Activated CD8-positive, alpha-beta memory T cell treated with anti-CD3 and anti-CD28 coated beads for 48 hours (primary cell): ENCODE data around the gene DNAAF5.

Experiments
- DNase-seq, 3 experiments: peaks; one replicate each; pipeline ENCODE4 v3.0.0-alpha.2; 2020; ENCODE audit warnings: low read depth in 2 of 3, low spot score in 2 of 3

DNAAF5 gene

DNA sequence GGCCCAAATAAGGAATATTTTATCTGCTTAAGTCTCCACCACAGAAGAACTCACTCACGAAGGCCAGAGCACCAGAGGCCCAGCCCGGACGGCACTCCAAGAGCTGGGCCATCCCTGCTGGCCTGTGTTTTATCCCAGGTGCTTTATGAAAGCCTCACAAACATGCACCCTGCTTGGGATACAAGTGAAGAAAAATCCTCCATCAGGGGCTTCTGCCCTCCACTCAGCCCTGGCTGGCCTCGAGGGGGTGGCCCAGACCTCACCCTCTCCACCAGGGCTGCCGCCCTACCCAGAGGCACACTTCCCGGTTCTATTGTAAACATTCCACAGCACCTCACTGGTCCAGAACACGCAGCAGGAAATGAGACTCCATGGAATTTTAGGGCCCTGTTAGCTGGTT is 19.8 kb upstream of the DNAAF5 start:
- DNase-seq, result no peak

DNA sequence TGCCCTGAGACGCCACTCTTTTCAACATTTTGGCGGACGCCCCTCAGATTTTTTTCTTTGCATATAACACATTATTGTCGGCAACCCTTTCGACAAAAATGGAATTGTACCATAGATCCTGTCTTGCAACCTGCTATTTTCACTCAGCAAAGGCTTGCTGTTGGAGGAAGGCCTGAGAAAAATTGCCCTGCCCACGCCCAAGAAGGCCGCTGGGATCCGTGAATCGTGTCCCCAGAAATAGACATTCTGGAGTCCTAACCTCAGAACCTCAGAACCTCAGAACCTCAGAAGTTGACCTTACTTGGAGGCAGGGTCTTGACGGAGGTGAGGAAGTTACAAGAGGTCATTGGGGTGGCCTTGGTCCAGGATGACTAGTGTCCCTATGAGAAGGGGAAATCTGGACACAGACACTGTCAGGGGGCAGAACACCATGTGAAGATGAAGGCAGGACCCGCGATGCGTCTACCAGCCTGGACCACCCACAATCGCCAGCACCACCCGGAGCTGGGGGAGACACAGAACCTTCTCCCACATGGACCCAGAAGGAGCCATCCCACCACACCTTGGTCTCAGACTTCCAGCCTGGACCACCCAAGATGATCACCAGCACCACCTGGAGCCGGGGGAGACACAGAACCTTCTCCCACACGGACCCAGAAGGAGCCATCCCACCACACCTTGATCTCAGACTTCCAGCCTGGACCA is 19.1 kb upstream of the DNAAF5 start:
- DNase-seq, result no peak

DNA sequence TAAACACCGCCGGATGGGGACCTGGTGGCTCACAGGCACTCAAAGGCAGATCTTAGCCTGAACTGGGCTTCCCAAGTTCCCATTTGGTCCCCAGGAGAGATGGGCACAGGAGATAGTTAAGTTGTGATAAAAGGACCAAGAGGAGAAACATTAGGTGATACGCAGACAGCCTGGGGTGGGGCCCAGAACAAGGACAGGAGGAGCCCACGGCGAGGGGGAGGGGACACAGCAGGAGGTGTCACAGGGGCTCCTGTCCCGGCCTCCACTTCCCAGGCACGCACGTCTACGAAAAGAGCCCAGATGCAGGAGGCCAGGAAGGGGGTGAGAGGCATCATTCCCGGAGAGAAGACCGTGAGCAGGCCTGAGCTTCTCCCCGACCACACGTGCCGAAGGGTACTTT is 16.3 kb upstream of the DNAAF5 start:
- no peak for DNase-seq

DNA sequence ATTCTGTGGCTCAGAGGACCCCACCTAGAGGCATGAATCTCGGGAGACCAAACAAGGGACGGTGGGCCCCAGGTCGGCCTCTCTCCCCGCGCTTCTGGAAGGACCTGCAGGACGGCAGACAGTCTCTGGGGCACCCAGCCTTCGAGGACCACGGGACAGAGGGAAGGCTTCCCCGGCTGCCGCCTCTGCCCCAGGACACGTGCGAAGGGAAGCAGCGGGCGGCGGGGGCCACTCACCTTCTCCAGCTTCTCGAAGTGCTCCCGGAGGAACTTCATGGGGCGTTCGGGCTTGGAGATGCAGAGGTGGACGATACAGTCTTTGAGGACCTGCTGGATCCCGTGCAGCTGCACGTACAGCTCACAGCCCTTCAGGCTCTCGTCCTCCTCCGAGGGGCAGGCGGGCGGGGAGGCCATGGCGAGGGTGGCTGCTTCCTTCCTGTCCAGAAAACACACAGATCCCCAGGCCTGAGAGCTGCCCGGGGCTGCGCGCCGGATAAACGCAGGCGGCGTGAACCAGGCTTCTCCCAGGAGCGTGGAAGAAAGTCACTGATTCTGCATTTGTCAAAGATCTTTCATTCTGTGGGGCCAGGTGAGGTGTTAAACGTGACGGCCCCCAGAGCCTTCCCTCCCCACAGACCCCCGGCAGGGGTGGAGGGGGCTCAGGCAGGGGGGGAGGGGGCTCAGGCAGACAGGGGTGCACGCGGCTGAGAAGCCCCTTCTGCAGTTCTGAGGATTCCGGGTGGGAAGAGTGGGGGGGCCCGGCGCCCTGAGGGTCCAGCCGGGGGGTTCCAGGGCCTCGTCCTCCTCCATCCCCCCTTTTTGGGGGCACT is 15.2 kb upstream of the DNAAF5 start:
- DNase-seq, result no peak

DNA sequence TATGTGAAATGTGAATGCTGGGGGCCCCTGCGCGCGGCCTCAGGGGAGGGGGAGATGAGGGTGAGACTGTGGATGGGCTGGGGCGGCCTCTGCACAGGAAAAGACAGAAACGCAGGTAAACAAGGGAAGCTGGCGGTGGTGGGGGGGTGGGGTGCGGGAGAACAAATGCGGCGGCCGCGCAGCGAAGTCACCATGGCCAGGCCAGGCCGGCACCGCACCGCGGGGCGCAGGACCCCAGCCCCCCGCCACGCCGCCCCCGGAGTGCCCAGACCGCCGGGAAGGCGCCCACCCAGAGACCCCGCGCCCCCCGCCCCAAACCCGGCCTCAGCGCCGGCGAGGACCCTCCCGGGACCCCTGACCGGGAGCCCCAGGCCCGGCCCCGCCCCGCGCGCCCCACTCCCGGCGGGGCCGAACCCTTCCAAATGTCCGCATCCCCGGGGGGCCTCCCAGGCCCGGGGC is 14.5 kb upstream of the DNAAF5 start:
- DNase-seq, result no peak

DNA sequence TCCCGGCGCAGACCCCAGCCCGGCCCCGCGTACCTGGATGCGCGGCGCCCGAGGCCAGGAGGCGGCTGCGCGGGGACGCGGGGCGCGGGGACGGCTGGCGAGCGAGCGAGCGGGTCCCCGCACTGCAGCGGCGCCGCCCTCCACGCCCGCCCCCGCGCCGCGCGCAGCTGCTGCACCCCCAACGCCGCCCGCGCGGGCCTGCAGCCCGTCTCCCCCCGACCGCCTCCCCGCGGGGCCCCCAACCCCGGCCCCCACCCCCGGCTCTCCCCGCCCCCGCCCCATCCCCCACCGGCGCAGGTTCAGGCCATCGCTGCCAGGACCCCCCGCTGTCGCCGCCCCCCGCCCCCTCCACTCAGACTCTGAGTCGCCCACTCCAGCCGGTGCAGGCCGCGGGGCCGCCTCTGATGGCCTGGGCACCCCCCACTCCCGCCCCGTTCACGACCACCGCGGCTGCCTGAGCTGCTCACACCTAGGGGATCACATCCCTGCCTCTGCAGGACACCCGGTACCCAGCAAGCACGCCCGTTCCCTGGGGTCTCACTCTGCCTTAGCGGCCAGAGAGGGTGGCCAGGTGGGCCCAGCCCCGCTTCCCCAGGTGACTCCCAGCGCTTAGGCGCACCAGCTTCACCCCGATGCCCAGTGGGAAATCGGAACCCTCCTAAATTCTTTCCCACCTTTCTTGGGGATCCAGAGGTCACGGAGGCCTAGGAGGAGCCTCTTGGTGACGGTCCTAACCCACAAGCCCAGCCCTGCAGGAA is 13.9 kb upstream of the DNAAF5 start:
- no peak for DNase-seq

DNA sequence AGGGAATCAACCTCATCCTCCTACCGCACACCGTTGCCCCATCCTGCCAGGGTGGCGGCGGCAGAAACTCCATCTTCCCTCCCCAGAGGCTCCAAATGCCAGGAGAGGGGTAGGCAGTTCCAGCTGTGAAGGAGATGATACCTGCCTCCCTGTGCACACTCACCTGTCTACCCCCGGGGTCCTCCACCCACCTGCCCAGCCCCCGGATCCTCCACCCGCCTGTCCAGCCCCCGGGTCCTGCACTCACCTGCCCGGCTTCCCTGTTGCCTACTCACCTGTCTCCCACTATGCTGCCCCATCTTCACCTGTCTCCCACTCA is 13.4 kb upstream of the DNAAF5 start:
- DNase-seq, result no peak

DNA sequence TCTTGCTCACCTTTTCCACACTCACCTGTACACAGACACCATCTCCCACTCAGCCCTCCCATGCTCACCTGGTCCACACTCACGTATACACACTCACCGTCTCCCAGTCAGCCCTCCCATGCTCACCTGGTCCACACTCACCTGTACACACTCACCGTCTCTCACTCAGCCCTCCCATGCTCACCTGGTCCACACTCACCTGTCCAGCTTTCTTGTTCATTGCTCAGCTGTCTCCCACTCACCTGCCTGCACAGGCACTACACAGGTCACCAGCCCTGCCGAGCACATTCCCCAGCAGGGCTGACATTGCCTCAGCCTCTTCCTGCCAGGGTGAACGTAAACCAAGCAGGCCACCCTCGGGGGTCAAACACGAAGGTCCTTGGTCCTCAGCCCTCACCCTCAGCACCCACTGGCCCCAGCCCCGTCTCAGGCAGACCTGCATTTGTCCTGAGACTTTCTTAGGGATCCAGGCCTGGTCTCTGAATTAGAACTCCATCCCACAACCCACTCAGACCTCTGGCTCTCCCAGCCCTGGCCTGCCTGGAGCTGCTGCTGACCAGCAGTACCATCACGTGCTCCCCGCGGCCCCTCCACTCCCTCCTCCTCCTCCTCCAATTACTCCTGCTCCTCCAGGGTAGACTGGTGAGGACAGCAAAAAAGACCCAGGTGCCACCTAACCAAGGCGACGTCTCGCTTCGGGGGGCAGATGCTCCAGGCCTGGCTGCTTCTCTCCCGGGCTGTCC is 12.8 kb upstream of the DNAAF5 start:
- no peak for DNase-seq

DNA sequence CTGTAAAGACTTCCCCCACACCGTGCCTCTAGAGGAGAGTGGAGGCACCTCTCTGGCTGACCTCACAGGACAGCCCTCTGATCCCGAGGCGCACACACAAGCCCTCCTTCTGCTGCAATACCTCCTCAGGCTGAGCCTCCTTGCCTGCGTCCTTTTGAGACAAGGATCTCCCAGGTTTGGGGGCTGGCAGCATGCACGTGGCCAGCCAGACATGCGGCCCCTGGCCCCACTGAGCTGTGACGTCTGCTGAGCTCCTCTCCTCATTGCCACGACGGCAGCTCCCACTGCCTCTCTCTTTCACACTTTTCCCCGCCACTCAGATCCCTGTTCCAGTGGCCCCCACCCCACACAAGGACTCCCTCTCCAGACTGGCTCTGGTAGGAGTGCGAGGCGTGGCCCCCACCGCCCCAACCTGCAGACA is 12.2 kb upstream of the DNAAF5 start:
- DNase-seq, result no peak

DNA sequence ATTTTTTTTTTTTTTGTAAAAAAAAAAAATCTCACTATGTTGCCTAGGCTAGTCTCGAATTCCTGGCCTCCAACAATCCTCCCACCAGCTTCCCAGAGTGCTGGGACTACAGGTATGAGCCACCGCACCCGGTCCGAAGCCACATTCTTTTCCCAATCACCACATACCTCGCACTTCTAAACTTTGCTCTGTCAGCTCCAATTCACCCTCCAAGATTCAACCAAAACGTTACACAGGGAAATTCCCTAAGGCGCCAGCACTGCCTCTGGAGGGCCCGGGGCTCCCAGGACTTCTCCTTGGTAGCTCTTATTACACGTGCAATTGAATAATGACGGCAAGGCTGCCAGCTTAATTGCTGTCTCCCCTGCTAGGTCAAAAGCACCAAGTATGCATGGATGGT is 10.3 kb upstream of the DNAAF5 start:
- no peak for DNase-seq

DNA sequence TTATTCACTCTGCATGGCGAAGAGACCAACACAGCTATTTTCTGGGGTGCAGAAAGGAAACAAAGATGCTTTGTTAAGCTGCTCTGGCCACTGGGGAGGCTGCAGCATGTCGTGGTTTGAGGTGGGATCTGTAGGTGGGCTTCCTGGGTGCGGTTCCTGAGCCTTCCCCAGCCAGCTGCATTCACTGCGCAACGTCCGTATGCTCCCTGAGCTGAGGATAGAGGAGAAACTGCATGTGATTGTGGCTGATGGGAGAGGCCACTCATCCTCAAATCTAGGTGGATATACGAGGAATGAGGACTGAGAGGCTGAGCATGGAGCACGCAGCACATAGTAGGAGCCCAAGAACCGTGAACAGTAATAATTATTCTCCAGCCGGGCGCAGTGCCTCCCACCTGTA is 9.9 kb upstream of the DNAAF5 start:
- DNase-seq, result no peak

DNA sequence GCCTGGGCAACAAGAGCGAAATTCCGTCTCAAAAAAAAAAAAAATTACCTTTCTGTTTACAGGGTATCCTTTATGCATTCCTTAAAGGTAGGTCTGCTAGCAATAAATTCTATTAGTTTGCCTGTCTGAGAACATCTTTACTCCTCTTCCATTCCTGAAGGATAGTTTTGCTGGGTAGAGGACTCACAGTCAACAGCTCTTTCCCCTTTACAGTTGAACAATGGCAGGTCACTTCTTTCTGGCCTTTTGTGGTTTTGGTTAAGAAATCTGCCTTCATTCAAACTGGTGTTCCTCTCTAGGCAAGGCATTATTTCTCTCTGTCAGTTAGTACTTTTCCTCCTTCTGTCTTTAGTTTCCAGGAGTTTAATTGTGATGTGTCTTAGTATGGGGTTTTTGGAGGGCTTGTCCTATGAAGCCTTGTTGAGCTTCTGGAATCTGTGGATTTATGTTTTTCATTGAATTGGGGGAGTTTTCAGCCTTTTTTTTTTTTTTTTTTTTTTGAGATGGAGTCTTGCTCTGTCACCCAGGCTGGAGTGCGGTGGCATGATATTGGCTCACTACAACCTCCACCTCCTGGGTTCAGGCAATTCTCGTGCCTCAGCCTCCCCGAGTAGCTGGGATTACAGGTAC is 4.8 kb upstream of the DNAAF5 start:
- DNase-seq, result no peak

DNA sequence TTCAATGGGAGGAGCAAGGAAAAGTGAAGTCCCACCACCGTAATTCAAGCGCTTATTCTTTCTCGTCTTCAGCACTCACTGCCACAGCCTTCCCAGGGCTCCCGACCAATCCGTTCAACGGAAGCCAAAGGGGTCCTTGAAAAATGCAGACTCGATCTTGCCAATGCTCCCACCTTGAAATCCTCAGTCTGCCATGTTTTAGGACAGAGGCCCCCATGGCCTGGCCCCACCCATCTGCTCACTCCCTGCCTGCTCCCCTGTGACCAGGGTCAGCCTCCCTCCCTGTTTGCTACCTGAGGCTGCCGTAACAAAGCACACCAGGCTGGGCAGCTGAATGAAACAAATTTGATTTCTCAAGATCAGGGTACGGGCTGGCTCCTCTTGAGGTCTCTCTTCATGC is 3.0 kb upstream of the DNAAF5 start:
- no peak for DNase-seq

DNA sequence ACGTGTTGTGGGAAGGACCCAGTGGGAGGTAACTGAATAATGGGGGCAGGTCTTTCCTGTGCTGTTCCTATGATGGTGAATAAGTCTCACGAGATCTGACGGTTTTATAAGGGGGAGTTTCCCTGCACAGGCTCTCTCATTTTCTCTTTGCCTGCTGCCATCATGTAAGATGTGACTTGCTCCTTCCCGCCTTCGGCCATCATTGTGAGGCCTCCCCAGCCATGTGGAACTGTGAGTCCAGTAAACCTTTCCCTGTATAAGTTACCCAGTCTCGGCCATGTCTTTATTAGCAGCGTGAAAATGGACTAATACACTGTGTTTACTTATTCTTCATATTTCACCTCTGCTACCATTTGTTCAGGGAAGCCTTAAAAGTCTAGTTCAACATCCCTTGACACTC is 2.2 kb upstream of the DNAAF5 start:
- no peak for DNase-seq

DNA sequence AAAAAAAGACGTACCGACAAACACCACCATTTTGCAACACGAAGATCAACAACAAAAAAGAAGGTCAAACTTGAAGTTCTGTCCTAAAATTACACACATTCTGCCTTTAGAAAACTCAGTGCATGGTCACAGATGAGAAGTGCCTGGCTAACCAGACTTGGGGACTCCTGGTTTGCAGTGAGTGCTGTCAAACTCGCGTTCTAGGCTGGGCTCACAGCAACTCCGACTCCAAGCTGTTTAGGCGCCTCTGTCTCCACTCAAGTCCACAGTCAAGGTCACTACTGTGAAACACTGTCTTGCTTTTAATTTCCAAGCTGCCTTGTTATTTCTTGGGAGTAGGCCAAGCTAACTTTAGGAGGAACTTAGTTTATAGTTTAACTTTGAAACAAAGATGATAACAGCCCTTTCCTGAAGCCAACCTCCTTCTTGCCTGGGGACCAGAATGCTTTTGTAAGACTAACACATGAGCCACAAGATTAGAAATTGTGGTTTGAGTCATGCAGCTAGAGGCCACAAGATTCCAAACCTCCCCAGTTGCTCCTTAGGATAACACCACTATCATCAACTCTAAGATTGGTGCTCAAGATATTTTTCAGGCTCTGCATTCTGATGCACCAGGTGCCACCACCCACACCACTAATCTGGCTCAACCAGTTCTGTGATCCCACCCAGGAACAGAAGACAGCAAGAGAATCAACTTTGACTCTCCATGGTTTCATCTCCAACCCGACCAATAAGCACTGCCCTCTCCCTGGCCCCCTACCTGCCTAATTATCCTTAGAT is 1.1 kb upstream of the DNAAF5 start:
- DNase-seq, result no peak

DNA sequence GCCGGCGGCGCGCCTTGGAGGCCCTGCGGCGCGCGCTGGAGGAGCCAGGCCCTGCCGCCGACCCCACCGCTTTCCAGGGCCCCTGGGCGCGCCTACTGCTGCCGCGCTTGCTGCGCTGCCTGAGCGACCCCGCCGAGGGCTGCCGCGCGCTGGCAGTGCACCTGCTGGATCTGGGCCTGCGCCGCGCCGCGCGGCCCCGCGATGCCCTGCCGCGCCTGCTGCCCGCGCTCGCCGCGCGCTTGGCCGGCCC is 280 bp downstream of the DNAAF5 start:
- DNase-seq, result no peak

DNA sequence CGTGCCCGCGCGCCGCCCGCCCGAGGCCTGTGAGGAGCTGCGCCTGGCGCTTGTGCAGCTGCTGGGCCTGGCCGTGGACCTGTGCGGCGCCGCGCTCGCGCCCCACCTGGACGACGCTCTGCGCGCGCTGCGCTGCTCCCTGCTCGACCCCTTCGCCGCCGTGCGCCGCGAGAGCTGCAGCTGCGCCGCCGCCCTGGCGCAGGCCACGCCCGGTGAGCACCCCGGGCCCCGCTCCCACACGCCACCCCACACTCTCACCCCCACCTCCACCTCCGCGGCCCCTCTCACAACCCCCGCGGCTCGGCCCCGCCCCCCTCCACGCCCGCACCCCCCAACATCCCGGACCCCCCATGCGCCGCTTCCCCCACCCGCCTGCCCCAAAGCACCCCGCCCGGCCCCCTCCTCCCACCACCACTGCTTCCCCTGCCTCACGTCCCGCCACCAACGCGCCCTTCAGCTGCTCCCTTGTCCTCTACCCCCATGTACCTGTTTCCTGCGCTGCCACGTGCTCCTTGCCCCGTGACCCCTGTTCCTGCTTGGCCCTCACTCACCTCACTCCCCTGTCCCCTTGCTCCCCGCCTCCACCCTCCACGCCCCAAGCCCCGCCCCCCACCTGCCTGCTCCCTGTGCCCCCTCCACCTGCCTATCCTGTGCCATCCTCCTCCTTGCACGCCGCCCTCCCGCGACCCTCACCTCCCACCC is 756 bp downstream of the DNAAF5 start, which contains the start of gene PRKAR1B:
PRKAR1B (minus strand) TSS at position 178 of the 702 bp plus-strand sequence. CDS start 15,776 bp downstream, outside the sequence.
- DNase-seq, result peak in 1 of 3 experiments; percentile 12

DNA sequence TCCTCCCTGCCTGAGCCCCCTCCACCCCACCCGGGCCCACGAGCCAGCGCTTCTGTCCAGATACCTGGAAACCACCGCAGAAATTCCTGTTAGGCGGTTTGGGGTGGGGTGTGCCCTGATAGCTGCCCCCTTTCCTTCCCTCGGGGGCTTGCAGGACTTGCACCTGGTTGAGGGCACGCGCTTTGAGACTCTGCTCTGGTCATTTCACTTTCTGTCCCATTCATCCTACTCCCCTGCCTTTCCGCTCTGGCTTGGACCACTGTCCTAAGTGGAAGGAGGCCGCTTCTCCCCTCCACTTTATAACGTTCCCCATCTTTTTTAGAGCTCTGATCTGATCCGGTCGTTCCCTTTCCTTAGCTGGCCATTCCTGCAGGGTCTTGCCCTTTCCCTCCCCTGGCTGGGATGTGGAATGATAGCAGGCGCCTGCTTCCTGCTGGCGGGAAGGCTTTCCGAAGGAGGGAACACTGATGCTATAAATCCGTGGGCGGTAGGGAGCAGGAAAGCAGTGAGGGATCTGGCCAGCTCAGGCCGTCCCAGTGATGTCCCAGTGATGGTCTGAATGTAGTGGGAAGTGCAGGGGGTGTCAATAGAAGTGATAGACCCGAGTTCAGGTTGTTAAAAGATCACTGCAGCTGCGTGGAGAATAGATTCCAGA is 1.4 kb downstream of the DNAAF5 start:
- no peak for DNase-seq

DNA sequence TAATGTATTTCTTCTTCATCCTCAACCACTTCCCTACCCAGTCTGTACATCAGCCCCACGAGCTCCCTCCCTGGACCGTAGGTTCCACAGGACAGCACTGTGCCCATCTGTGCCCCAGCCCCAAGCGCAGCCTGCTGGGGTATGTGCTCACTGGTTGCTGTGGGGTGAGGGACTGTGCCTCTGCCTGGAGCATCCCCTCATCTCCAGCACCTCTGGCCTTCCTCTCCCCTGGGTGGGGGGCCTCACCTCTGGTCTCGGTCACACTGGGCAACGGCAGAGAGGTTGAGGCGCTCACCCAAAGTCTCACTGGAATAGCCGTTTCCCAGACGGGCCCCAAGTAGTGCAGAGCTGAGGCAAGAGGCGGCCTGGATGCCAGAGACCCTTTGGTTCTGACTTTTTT is 2.1 kb downstream of the DNAAF5 start:
- DNase-seq, result no peak
